ENCODE results near the gene SEC22B.

DNA sequence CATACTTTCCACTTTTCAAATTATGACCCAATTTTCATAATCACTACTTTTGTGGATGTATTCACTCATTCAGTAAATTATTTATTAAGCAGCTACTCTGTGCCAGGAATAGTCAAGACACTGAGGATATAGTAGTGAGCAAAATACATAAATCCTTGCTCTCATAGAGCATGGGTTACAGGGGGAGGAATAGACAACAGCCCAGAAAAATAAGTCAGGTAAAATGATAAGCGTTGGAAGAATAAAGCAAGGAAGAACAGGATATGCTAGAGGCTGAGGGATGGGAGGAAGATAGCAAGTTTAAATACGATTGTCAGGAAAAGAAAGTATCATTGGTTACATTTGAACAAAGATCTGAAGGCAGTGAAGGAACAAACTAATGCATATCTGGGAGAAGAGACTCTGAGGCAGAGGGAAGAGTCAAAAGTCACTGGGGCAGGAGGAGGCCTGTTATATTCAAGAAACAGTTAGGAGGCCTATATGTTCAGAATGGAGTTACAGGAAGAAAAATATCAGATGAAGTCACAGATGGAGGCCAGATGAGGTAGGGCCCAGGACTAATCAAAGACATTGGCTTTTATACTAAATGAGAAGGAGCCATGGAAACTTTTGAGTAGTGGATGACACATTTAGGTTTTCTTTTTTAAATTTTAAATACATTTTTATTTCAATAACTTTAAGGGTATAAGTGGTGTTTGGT is 42.9 kb downstream of the SEC22B start:
- no peak for TF ChIP-seq CTCF (conservative IDR thresholded peaks at IDR 0.05 in 1 of 2, IDR thresholded peaks at IDR 0.05 in 1 of 2; ENCODE audit: extremely low read depth in 1 of 2, insufficient read depth in 1 of 2, low read depth in 1 of 2, low read length in 2 of 2)
- TF ChIP-seq EZH2 (IDR thresholded peaks at IDR 0.05; ENCODE audit: borderline replicate concordance, low read length): no peak
